H1 (cell line): ENCODE data around the gene GMCL2. TPM values are rescaled to one million over a fixed set of nuclear protein-coding genes. Genes with fewer than 3 reads are reported as not detected.

ENCODE experiments used
- CTCF ChIA-PET: fragments of 300-600 bp; sonication (Branson Sonifier 250); formaldehyde crosslinking; loops from one replicate; lab custom pipeline; 2021; ENCODE audit not compliant: partially characterized antibody; lab: Charles Lee
- POLR2A ChIA-PET: fragments of 300-600 bp; sonication (Branson Sonifier 250); formaldehyde crosslinking; loops from one replicate; lab custom pipeline; 2021; ENCODE audit warnings: inconsistent platforms; ENCODE audit not compliant: partially characterized antibody; lab: Charles Lee
- DNase-seq, 2 experiments: peaks; one replicate each; pipeline versions ENCODE4 v3.0.0 to v3.0.0-alpha.2; 2010 to 2022; ENCODE audit warnings: low spot score in 2 of 2, low read depth in 1 of 2, mixed read lengths in 1 of 2
- FAIRE-seq: peaks from 2 replicates; lab custom pipeline; 2011; peaks lifted over from hg19 to GRCh38; lab: Jason Lieb, UNC
- H2AFZ ChIP-seq: 2 replicates; pipeline ENCODE4 v1.8.1; 2012; ENCODE audit warnings: low read length, inconsistent platforms
- H2AK5ac ChIP-seq: 2 replicates; pipeline ENCODE4 v1.6.1; 2013; ENCODE audit warnings: low read depth, low read length
- H2BK120ac ChIP-seq: replicated peaks from 2 replicates; pipeline ENCODE3; 2013; ENCODE audit warnings: low read depth, low read length, inconsistent platforms
- H2BK12ac ChIP-seq: 2 replicates; pipeline ENCODE4 v1.6.1; 2013; ENCODE audit warnings: low read depth, low read length
- H2BK15ac ChIP-seq: 2 replicates; pipeline ENCODE4 v1.6.1; 2013; ENCODE audit warnings: low read length
- H2BK20ac ChIP-seq: 2 replicates; pipeline ENCODE4 v1.6.1; 2013; ENCODE audit warnings: low read length
- H2BK5ac ChIP-seq: 2 replicates; pipeline ENCODE4 v1.6.1; 2013; ENCODE audit warnings: low read depth, low read length
- H3K14ac ChIP-seq: 2 replicates; pipeline ENCODE4 v1.6.1; 2013; ENCODE audit warnings: inconsistent platforms; ENCODE audit not compliant: insufficient read length
- H3K18ac ChIP-seq: 2 replicates; pipeline ENCODE4 v1.6.1; 2013; ENCODE audit warnings: low read length; ENCODE audit errors: extremely low read depth
- H3K23ac ChIP-seq: 2 replicates; pipeline ENCODE4 v1.6.1; 2013; ENCODE audit warnings: inconsistent platforms; ENCODE audit not compliant: insufficient read length
- H3K23me2 ChIP-seq: 2 replicates; pipeline ENCODE4 v1.6.1; 2013; ENCODE audit warnings: low read depth, low read length
- H3K27ac ChIP-seq: 2 replicates; pipeline ENCODE4 v1.6.1; 2011; ENCODE audit warnings: low read depth, low read length, inconsistent platforms
- H3K27me3 ChIP-seq, 4 experiments: replicated peaks in 1 of 4; 1 replicate in 1 of 4; 2 replicates in 3 of 4; pipeline versions ENCODE4 v1.6.1 to v1.8.1; 2011 to 2013; ENCODE audit warnings: low read length in 3 of 4, mild to moderate bottlenecking in 3 of 4, inconsistent platforms in 2 of 4, mixed read lengths in 2 of 4, moderate library complexity in 1 of 4; ENCODE audit not compliant: control insufficient read depth in 3 of 4, insufficient read depth in 3 of 4; ENCODE audit errors: extremely low read depth in 1 of 4
- H3K36me3 ChIP-seq, 4 experiments: 2 replicates each; pipeline versions ENCODE4 v1.6.1 to v1.8.1; 2011 to 2013; ENCODE audit warnings: mild to moderate bottlenecking in 4 of 4, low read length in 3 of 4, moderate library complexity in 2 of 4, control low read depth in 1 of 4, inconsistent platforms in 1 of 4; ENCODE audit not compliant: insufficient read depth in 4 of 4, control insufficient read depth in 2 of 4
- H3K4ac ChIP-seq: replicated peaks from 2 replicates; pipeline ENCODE3; 2013; ENCODE audit warnings: low read length, low read depth, mixed read lengths, inconsistent platforms; ENCODE audit not compliant: insufficient read length
- H3K4me1 ChIP-seq, 4 experiments: replicated peaks in 1 of 4; 1 replicate in 1 of 4; 2 replicates in 3 of 4; pipeline versions ENCODE4 v1.6.1 to v1.8.1; 2011 to 2013; ENCODE audit warnings: low read length in 3 of 4, inconsistent platforms in 2 of 4, mixed read lengths in 1 of 4; ENCODE audit not compliant: insufficient read depth in 4 of 4, control insufficient read depth in 3 of 4
- H3K4me2 ChIP-seq, 2 experiments: 2 replicates each; pipeline versions ENCODE4 v1.6.1 to v1.8.1; 2011 to 2013; ENCODE audit warnings: low read depth in 2 of 2, low read length in 2 of 2, control low read depth in 1 of 2, inconsistent platforms in 1 of 2, mild to moderate bottlenecking in 1 of 2; ENCODE audit not compliant: insufficient read depth in 1 of 2
- H3K4me3 ChIP-seq, 4 experiments: fragments of 200-600, 300-600 bp in 1 of 4; sonication (generic), shearing (Covaris generic), sonication (Bioruptor Twin) in 1 of 4; 2 replicates each; pipeline versions ENCODE4 v1.5.1 to v1.8.1; 2011 to 2016; ENCODE audit warnings: low read length in 4 of 4, low read depth in 3 of 4, control low read depth in 2 of 4, inconsistent platforms in 2 of 4, mild to moderate bottlenecking in 2 of 4, mixed read lengths in 1 of 4, moderate library complexity in 1 of 4; ENCODE audit not compliant: insufficient read depth in 2 of 4; ENCODE audit errors: extremely low read depth in 1 of 4
- H3K56ac ChIP-seq: replicated peaks from 2 replicates; pipeline ENCODE3; 2013; ENCODE audit warnings: low read depth, mild to moderate bottlenecking, mixed read lengths, low read length, inconsistent platforms; ENCODE audit not compliant: insufficient read length
- H3K79me1 ChIP-seq: 2 replicates; pipeline ENCODE4 v1.6.1; 2013; ENCODE audit warnings: low read depth, low read length, control low read depth
- H3K79me2 ChIP-seq, 2 experiments: 2 replicates each; pipeline versions ENCODE4 v1.6.1 to v1.8.1; 2012 to 2013; ENCODE audit warnings: low read length in 2 of 2, mild to moderate bottlenecking in 2 of 2, inconsistent platforms in 1 of 2; ENCODE audit not compliant: insufficient read depth in 2 of 2, control insufficient read depth in 1 of 2
- H3K9ac ChIP-seq, 4 experiments: replicated peaks in 1 of 4; 1 replicate in 1 of 4; 2 replicates in 3 of 4; pipeline versions ENCODE4 v1.6.1 to v1.8.1; 2011 to 2013; ENCODE audit warnings: low read depth in 3 of 4, low read length in 3 of 4, control low read depth in 2 of 4, mild to moderate bottlenecking in 2 of 4, moderate library complexity in 2 of 4, inconsistent platforms in 1 of 4; ENCODE audit errors: extremely low read depth in 1 of 4
- H3K9me3 ChIP-seq, 2 experiments: 2 replicates each; pipeline versions ENCODE4 v1.6.1 to v1.8.1; 2012 to 2013; ENCODE audit warnings: mild to moderate bottlenecking in 2 of 2, moderate library complexity in 2 of 2, control low read depth in 1 of 2, inconsistent platforms in 1 of 2, low read depth in 1 of 2, low read length in 1 of 2, mixed read lengths in 1 of 2; ENCODE audit not compliant: insufficient read depth in 2 of 2
- H4K20me1 ChIP-seq, 2 experiments: replicated peaks in 1 of 2; 2 replicates each; pipeline versions ENCODE3 to v1.8.1; 2011 to 2013; ENCODE audit warnings: inconsistent platforms in 2 of 2, low read length in 2 of 2, mild to moderate bottlenecking in 1 of 2; ENCODE audit not compliant: insufficient read depth in 2 of 2, control insufficient read depth in 1 of 2
- H4K5ac ChIP-seq: 2 replicates; pipeline ENCODE4 v1.6.1; 2013; ENCODE audit warnings: low read length, low read depth, mixed read lengths, inconsistent platforms; ENCODE audit not compliant: insufficient read length
- H4K8ac ChIP-seq: 2 replicates; pipeline ENCODE4 v1.8.0; 2013; ENCODE audit warnings: mild to moderate bottlenecking, moderate library complexity, low read length, inconsistent platforms; ENCODE audit not compliant: insufficient read depth; ENCODE audit errors: extremely low read depth
- H4K91ac ChIP-seq: replicated peaks from 2 replicates; pipeline ENCODE3; 2013; ENCODE audit warnings: low read length, mixed read lengths, inconsistent platforms; ENCODE audit not compliant: insufficient read length
- BACH1 ChIP-seq: IDR thresholded peaks from 2 replicates; pipeline ENCODE4 v1.6.1; 2012; ENCODE audit warnings: low read length, improper control_type of control experiment
- CHD2 ChIP-seq: IDR thresholded peaks from 2 replicates; pipeline ENCODE4 v1.6.1; 2012; ENCODE audit warnings: low read length, improper control_type of control experiment
- EZH2 ChIP-seq: fragments of 200-600 bp; sonication (generic); IDR thresholded peaks from 2 replicates; pipeline ENCODE4 v1.7.1; 2012; ENCODE audit warnings: low read depth, mild to moderate bottlenecking, moderate library complexity, low read length, inconsistent platforms; ENCODE audit not compliant: severe bottlenecking
- GABPA ChIP-seq: IDR thresholded peaks from 2 replicates; pipeline ENCODE4 v1.6.1; 2011; ENCODE audit warnings: mild to moderate bottlenecking, low read length, moderate library complexity, borderline replicate concordance; ENCODE audit not compliant: insufficient read depth
- JUN ChIP-seq: IDR thresholded peaks from 2 replicates; pipeline ENCODE4 v1.6.1; 2011; ENCODE audit warnings: low read depth, mild to moderate bottlenecking, improper control_type of control experiment, low read length
- KDM5A ChIP-seq: fragments of 200-600 bp; IDR thresholded peaks from 2 replicates; pipeline ENCODE4 v1.7.1; 2012; ENCODE audit warnings: mild to moderate bottlenecking, low read length, inconsistent platforms, mixed read lengths
- NANOG ChIP-seq: IDR thresholded peaks from 2 replicates; pipeline ENCODE4 v1.6.1; 2011; ENCODE audit warnings: low read length, low read depth, mild to moderate bottlenecking, inconsistent platforms; ENCODE audit not compliant: insufficient read depth, poor library complexity, severe bottlenecking
- POLR2AphosphoS5 ChIP-seq: IDR thresholded peaks from 2 replicates; pipeline ENCODE4 v1.6.1; 2011; ENCODE audit warnings: low read depth, low read length
- RBBP5 ChIP-seq: IDR thresholded peaks from 2 replicates; pipeline ENCODE4 v1.7.1; 2012; ENCODE audit warnings: low read depth, mild to moderate bottlenecking, inconsistent platforms, low read length, moderate library complexity, borderline replicate concordance
- SP4 ChIP-seq: IDR thresholded peaks from 2 replicates; pipeline ENCODE4 v1.6.1; 2012; ENCODE audit warnings: low read length, inconsistent platforms
- TAF1 ChIP-seq: IDR thresholded peaks from 2 replicates; pipeline ENCODE4 v1.6.1; 2011; ENCODE audit warnings: mild to moderate bottlenecking, low read depth, low read length
- TCF12 ChIP-seq: IDR thresholded peaks from 2 replicates; pipeline ENCODE4 v1.6.1; 2011; ENCODE audit warnings: low read depth, mild to moderate bottlenecking, low read length
- WGBS, 2 experiments: shearing (Covaris generic) in 1 of 2; methylation state at CpG; one replicate each; pipeline versions ENCODE4 v1.1.6 to v1.1.7; 2013 to 2015; ENCODE audit warnings: low lambda C conversion rate in 2 of 2, mixed read lengths in 2 of 2, inconsistent platforms in 1 of 2, low coverage in 1 of 2, missing lambda C conversion rate in 1 of 2; ENCODE audit not compliant: insufficient replicate concordance in 2 of 2, insufficient coverage in 1 of 2, insufficient read length in 1 of 2; ENCODE audit errors: extremely low coverage in 1 of 2, missing lambda C conversion rate in 1 of 2; 5-methylcytosine and 5-hydroxymethylcytosine counted together
- polyA plus RNA-seq, 7 experiments: library from polyadenylated mRNA; depleted of rRNA in 3 of 7; stranded (reverse) in 5 of 7; unstranded in 2 of 7; fragments of >200 nt in 5 of 7; fragments of 200-250 nt in 2 of 7; gene quantifications; 1 replicate in 5 of 7; 2 replicates in 1 of 7; 4 replicates in 1 of 7; pipeline versions ENCODE4 v1.2.1 to v1.2.3, GENCODE V29; 2011 to 2013; ENCODE audit warnings: missing spikeins in 2 of 7, mixed read lengths in 2 of 7
- total RNA-seq: library from RNA; stranded (reverse); fragmentation: NEBNext Ultra II Directional; extraction: Animal tissue kit (Norgen Biotek cat#: 25700); gene quantifications from 2 replicates; pipeline ENCODE4 v1.2.1, GENCODE V29; 2021
- TF ChIP-seq, protein P1 (sequence below): IDR thresholded peaks from 2 replicates; pipeline ENCODE4 v1.6.1; 2011; ENCODE audit warnings: low read depth, mild to moderate bottlenecking, low read length; ENCODE audit not compliant: insufficient read depth

The GMCL2 gene
- total and polyA plus RNA-seq, 2 of the 8 experiments (the other 6 are each of a cell fraction or from before 2014, with no cell fraction given) = 0.13 TPM; not detected in 1

DNA sequence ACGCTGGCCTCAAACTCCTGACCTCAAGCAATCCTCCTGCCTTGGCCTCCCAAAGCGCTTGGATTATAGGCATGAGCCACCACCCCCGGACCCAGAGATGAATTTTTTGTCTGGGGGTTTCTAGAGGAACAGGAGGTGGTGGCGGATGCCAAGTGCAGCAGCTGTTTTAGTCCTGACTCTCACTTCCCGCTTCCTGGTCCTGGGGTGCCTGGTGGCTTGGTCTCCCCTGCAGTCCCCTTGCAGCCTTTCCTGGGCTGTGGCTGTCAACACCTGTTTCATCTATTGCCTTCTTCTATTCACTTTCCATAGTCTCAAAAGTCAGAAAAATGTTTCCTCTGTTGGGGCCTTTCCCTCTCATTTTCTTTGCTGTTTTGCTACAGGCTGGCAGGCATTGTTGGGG is 27.0 kb downstream of the GMCL2 start:
- no peaks in the 10 kb centered on the region for H4K20me1 ChIP-seq
- H3K79me2 ChIP-seq = no peaks in the 10 kb centered on the region
- H4K8ac ChIP-seq = no peak overlapping the region
- DNase-seq (no peak), FAIRE-seq (no peak)
- no peak overlapping the region for H3K4me3 ChIP-seq
- no peak overlapping the region for H3K27ac ChIP-seq
- no peak overlapping the region for H3K4ac ChIP-seq
- no peak overlapping the region for H4K91ac ChIP-seq
- no peak overlapping the region for H3K4me2 ChIP-seq
- no peak overlapping the region for H2AK5ac ChIP-seq
- no peak for TF ChIP-seq GABPA
- TF ChIP-seq TCF12 = no peak
- TF ChIP-seq SP4 = no peak
- no peak for TF ChIP-seq JUN
- no peak for TF ChIP-seq EZH2
- no peak for TF ChIP-seq RBBP5
- TF ChIP-seq KDM5A = no peak
- no peak for TF ChIP-seq TAF1
- no peak for TF ChIP-seq NANOG
- no peak for TF ChIP-seq POLR2AphosphoS5
- no peak for TF ChIP-seq BACH1
- no peak for TF ChIP-seq CHD2
- TF ChIP-seq, protein P1, sequence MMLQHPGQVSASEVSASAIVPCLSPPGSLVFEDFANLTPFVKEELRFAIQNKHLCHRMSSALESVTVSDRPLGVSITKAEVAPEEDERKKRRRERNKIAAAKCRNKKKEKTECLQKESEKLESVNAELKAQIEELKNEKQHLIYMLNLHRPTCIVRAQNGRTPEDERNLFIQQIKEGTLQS = no peak
- no peak overlapping the region for H2BK5ac ChIP-seq
- H3K56ac ChIP-seq = no peak overlapping the region
- H2BK120ac ChIP-seq = no peak overlapping the region
- no peak overlapping the region for H2BK12ac ChIP-seq
- H3K14ac ChIP-seq = no peak overlapping the region
- no peaks in the 10 kb centered on the region for H3K79me1 ChIP-seq
- POLR2A ChIA-PET = interaction anchor here (0.6 to 2.9 kb wide), 5 partner anchors 11 to 85 kb away, joined by 3 to 11 read pairs (median 4); no protein-coding TSS in a partner anchor
- CTCF ChIA-PET = interaction anchor here (0.8 to 24.6 kb wide), 3 partner anchors 11 to 82 kb away, joined by 3 to 515 read pairs (median 4); no protein-coding TSS in a partner anchor
- H3K23me2 ChIP-seq = no peaks in the 10 kb centered on the region; the same call in 1 of the 2 replicates
- H3K4me1 ChIP-seq = peaks cover 0 to 6% (median 3%) of the 10 kb centered on the region in 4 experiments; a peak in 3 of 7 replicates
- H2BK20ac ChIP-seq = no peak overlapping the region
- H3K9me3 ChIP-seq = no peaks in the 10 kb centered on the region
- 89% methylated on average over 5 of the region's 5 CpGs; no CpG with 5 or more reads in 1 of the 2 experiments for WGBS, 2 experiments
- no peak overlapping the region for H3K23ac ChIP-seq
- peaks cover 0 to 4% (median 2%) of the 10 kb centered on the region in 4 experiments; a peak in 1 of 7 replicates for H3K27me3 ChIP-seq
- no peak overlapping the region for H3K9ac ChIP-seq
- no peak overlapping the region for H2AFZ ChIP-seq
- no peak overlapping the region for H2BK15ac ChIP-seq
- no peak overlapping the region for H3K18ac ChIP-seq
- no peak overlapping the region for H4K5ac ChIP-seq
- H3K36me3 ChIP-seq = no peaks in the 10 kb centered on the region
